LNCaP clone FGC (cell line): ENCODE data around the gene TTC33.

ENCODE experiments used
- DNase-seq: peaks from one replicate; pipeline ENCODE4 v3.0.0-alpha.2; 2011; ENCODE audit warnings: low read depth
- H3K4me3 ChIP-seq: 2 replicates; pipeline ENCODE4 v1.5.1; 2011; ENCODE audit warnings: mild to moderate bottlenecking, low read depth, low read length, control low read depth
- TF ChIP-seq, protein P1 (sequence below): IDR thresholded peaks from 2 replicates; pipeline ENCODE4 v1.5.1; 2012; ENCODE audit warnings: mild to moderate bottlenecking; ENCODE audit not compliant: control insufficient read depth, insufficient read depth; ENCODE audit errors: extremely low read depth

Gene TTC33

DNA sequence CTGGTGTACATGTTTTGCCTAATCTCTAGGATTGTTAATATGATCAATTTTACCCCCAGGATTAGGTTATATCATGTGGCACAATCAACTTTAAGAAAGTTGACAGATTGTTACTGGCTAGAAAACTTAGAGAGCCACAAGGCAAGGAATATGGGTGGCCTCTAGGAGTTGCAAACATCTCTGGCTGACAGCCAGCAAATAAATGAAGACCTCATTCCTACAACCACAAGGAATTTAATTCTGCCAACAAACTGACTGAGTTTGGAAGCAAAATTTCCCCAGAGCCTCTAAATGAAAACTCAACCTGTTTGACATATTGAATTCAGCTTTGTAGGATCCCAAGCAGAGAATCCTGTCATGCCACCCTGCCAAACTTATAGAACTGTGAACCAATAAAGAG is 272.4 kb downstream of the TTC33 start:
- H3K4me3 ChIP-seq = no peak overlapping the region
- TF ChIP-seq, protein P1, sequence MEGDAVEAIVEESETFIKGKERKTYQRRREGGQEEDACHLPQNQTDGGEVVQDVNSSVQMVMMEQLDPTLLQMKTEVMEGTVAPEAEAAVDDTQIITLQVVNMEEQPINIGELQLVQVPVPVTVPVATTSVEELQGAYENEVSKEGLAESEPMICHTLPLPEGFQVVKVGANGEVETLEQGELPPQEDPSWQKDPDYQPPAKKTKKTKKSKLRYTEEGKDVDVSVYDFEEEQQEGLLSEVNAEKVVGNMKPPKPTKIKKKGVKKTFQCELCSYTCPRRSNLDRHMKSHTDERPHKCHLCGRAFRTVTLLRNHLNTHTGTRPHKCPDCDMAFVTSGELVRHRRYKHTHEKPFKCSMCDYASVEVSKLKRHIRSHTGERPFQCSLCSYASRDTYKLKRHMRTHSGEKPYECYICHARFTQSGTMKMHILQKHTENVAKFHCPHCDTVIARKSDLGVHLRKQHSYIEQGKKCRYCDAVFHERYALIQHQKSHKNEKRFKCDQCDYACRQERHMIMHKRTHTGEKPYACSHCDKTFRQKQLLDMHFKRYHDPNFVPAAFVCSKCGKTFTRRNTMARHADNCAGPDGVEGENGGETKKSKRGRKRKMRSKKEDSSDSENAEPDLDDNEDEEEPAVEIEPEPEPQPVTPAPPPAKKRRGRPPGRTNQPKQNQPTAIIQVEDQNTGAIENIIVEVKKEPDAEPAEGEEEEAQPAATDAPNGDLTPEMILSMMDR = no peak
- no peak for DNase-seq

DNA sequence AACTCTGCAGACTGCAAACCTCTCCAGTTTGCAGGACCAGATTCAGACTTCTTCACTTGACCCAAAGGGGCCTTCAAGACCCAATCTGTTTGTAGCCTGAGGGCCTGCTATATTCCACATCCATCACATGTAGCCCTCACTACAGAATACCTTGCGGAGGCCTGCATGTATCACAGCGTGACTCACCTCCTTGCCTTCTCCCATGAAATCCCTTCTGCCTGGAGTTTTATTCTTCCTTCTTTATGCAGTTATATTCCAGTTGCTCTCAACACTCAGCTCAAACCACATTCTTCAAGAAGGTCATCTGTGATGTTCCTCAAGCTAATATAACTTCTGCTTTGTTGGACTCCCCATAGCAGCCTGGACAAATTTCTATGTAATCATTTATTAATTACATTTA is 274.5 kb downstream of the TTC33 start:
- TF ChIP-seq, protein P1 = no peak
- no peak for DNase-seq
- H3K4me3 ChIP-seq = no peak overlapping the region

DNA sequence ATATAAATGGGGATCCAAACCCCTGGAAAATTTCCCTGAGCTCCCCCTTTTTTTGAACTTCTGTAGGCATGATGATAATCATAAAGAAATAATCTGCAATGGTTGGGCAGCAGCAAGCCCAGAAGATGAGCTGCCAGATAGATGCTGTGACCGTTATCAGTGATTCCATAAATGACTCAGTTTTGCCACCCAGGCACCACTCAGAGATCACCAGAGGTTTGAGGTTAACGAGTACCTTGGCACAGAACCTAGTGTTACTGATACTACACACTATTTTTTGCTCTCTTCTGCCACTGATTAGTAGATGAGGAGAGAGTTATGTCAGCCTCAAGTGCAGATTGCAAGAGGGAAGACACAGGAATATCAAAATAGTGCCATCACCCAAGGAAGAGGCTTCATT is 275.4 kb downstream of the TTC33 start:
- H3K4me3 ChIP-seq = no peak overlapping the region
- no peak for DNase-seq
- TF ChIP-seq, protein P1 = no peak

DNA sequence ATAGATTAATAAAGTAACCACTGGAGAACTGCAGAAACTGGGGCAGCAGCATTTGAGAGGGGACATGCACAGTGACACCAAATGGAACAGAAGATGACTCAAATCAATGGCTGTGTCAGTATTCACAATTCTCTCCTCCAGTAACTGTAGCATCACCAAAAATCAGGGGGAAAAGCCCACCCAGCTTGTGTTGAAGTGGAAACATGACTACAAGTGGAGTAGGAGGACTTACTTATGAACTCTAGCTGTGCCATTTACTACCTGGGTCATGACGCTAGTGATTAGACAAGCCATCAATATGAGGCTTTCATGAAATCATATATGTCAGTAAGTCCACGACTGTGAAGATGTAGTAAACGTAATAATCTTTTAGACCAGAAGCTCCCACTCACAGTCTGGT is 275.8 kb downstream of the TTC33 start:
- no peak overlapping the region for H3K4me3 ChIP-seq
- TF ChIP-seq, protein P1 = no peak
- no peak for DNase-seq

DNA sequence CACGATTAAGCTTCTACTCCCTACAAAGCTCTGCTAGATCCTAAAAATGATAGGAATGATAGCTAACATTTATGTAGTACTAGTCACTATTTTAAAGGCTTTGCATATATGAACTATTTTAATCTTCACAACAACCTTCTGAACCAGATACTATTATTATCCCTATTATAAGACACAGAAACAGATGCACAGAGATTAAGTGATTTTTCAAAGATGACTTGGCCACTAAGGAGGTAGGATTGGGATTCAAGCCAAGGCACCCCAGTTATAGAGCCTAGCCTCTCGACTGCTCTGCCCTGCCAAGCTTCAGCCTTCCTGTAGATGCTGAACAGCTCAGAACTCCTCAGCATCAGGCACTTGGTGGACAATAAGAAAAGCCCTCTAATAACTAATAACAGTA is 277.0 kb downstream of the TTC33 start:
- TF ChIP-seq, protein P1 = no peak
- no peak for DNase-seq
- no peak overlapping the region for H3K4me3 ChIP-seq

DNA sequence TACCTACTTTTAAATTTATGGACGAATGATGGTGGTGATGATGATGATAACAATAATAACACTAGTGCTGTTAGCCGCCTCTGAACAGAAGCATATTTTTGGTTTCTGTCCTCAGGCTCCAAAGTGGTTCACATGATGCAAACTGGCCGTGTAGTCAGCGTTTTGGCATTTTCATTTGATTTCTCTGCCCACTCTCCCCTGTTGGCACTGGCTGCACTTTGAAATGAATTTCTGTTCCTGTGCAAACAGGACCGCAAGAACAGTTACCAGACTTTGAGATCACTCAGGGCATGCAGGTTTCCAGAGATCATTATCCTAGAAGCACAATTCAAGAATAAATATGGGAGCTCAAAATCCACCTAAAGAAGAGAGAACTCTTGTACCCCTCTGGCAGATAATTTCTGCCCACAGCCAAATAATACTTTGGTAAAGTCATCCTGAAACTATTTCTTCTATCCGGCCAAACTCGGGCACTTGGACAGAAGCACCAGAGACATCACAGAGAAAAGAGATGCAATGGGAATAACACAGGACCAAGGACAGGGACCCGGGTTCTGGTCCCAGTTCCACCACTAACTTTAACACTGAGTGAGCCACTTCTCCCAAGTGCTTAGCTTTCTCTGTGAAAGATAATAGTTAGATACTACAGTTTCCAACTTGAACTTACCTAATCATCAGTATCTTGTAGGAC is 277.8 kb downstream of the TTC33 start:
- TF ChIP-seq, protein P1 = no peak
- H3K4me3 ChIP-seq = no peak overlapping the region
- no peak for DNase-seq

DNA sequence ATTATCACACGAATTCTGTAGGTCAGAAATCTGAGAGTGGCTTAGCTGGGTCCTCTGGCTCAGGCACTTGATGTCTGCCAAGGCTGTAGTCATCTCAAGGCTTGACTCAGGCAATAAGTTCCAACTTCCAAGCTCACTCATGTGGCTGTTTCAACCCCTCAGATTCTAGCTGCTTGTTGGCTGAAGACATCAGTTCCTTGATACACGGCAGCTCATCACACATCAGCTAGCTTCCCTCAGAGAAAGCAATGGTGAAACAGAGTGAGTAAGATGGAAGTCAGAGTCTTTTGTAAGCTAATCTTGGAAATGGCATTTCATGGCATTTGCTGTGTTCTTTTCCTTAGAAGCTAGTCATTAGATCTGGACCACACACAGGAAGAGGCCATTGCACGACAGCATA is 280.2 kb downstream of the TTC33 start:
- DNase-seq = no peak
- TF ChIP-seq, protein P1 = no peak
- H3K4me3 ChIP-seq = no peak overlapping the region
